GM12878 (cell line): ENCODE data around the gene PLB1. TPM values are rescaled to one million over a fixed set of nuclear protein-coding genes. Genes with fewer than 3 reads are reported as not detected.

Source experiments
- ATAC-seq: fragments of 200-7000 bp; cut with Tn5 transposase; 3 replicates; pipeline ENCODE4 v1.9.1; 2020; ENCODE audit warnings: mild to moderate bottlenecking, moderate library complexity
- BruUV-seq: library from RNA; stranded (reverse); fragments of 400-500 nt; replicated peaks from 2 replicates; lab custom pipeline; 2021; lab: Mats Ljungman, UMichigan
- CTCF ChIA-PET: fragments of 300-600 bp; sonication (Branson Sonifier 250); formaldehyde crosslinking; extraction: SDS; loops from one replicate; lab custom pipeline; 2021; ENCODE audit warnings: inconsistent platforms; lab: Yijun Ruan, JAX
- POLR2A ChIA-PET: fragments of 350-600 bp; formaldehyde crosslinking; extraction: SDS; loops from one replicate; lab custom pipeline; 2021; ENCODE audit warnings: inconsistent platforms; lab: Charles Lee
- RAD21 ChIA-PET: fragments of 300-600 bp; sonication (Branson Sonifier 250); formaldehyde crosslinking; loops from one replicate; lab custom pipeline; 2023; ENCODE audit warnings: antibody characterized with exemption; ENCODE audit not compliant: unreplicated experiment; lab: Charles Lee
- SMC1A ChIA-PET: fragments of 300-600 bp; sonication (Branson Sonifier 250); formaldehyde crosslinking; loops from one replicate; lab custom pipeline; 2023; ENCODE audit not compliant: unreplicated experiment, uncharacterized antibody; lab: Charles Lee
- DNase-seq: peaks from one replicate; pipeline ENCODE4 v3.0.0-alpha.2; 2011; ENCODE audit warnings: low read depth, low spot score
- FAIRE-seq: peaks from 3 replicates; lab custom pipeline; 2011; peaks lifted over from hg19 to GRCh38; lab: Jason Lieb, UNC
- H2AFZ ChIP-seq: 2 replicates; pipeline ENCODE4 v1.6.0; 2011; ENCODE audit warnings: low read depth, low read length, control low read depth; ENCODE audit not compliant: control insufficient read depth
- H3K27ac ChIP-seq: 2 replicates; pipeline ENCODE4 v1.5.1; 2011; ENCODE audit warnings: control low read depth; ENCODE audit not compliant: control insufficient read depth, insufficient read depth
- H3K27me3 ChIP-seq, 2 experiments: replicated peaks in 1 of 2; 2 replicates each; pipeline versions ENCODE4 v1.6.0 to v1.6.1; 2011; ENCODE audit warnings: low read length in 1 of 2; ENCODE audit not compliant: control insufficient read depth in 2 of 2, insufficient read depth in 2 of 2
- H3K36me3 ChIP-seq, 2 experiments: 2 replicates each; pipeline ENCODE4 v1.5.1; 2011; ENCODE audit warnings: low read length in 1 of 2; ENCODE audit not compliant: control insufficient read depth in 2 of 2, insufficient read depth in 2 of 2
- H3K4me1 ChIP-seq: 2 replicates; pipeline ENCODE4 v1.6.1; 2011; ENCODE audit warnings: mild to moderate bottlenecking, low read length, moderate library complexity, mixed read lengths; ENCODE audit not compliant: control insufficient read depth, insufficient read depth
- H3K4me2 ChIP-seq: 2 replicates; pipeline ENCODE4 v1.6.0; 2011; ENCODE audit warnings: control low read depth; ENCODE audit not compliant: control insufficient read depth, insufficient read depth
- H3K4me3 ChIP-seq: fragments of 200-600 bp; sonication (generic); 2 replicates; pipeline ENCODE4 v1.5.1; 2016
- H3K79me2 ChIP-seq: 2 replicates; pipeline ENCODE4 v1.6.0; 2011; ENCODE audit warnings: low read length; ENCODE audit not compliant: control insufficient read depth, insufficient read depth
- H3K9ac ChIP-seq: 2 replicates; pipeline ENCODE4 v1.8.0; 2011; ENCODE audit warnings: low read length, control low read depth, mixed read lengths; ENCODE audit not compliant: control insufficient read depth, insufficient read depth
- H3K9me3 ChIP-seq: replicated peaks from 3 replicates; pipeline ENCODE4 v1.5.1; 2011; ENCODE audit warnings: mild to moderate bottlenecking, low read length; ENCODE audit not compliant: control insufficient read depth, insufficient read depth
- H4K20me1 ChIP-seq: 2 replicates; pipeline ENCODE4 v1.6.0; 2011; ENCODE audit not compliant: control insufficient read depth, insufficient read depth
- CBX3 ChIP-seq: fragments of 200-600 bp; sonication (generic); IDR thresholded peaks from 2 replicates; pipeline ENCODE4 v1.6.1; 2016; ENCODE audit warnings: low read depth, borderline replicate concordance
- HCFC1 ChIP-seq: fragments of 150-350 bp; IDR thresholded peaks from 2 replicates; pipeline ENCODE4 v1.6.1; 2014; ENCODE audit warnings: low read length
- HDAC2 ChIP-seq: fragments of 200-600 bp; sonication (generic); IDR thresholded peaks from 2 replicates; pipeline ENCODE4 v1.6.1; 2017
- LARP7 ChIP-seq: fragments of 450-650 bp; IDR thresholded peaks from 2 replicates; pipeline ENCODE4 v1.6.1; 2017; ENCODE audit warnings: mild to moderate bottlenecking
- RB1 ChIP-seq: fragments of 450-650 bp; formaldehyde crosslinking; IDR thresholded peaks from 2 replicates; pipeline ENCODE4 v1.6.1; 2017; ENCODE audit warnings: mild to moderate bottlenecking, borderline replicate concordance
- in situ Hi-C: fragments of 300-500 bp; cut with MboI; formaldehyde crosslinking; loops from 9 replicates; pipeline ENCODE4 v1.14.3; 2018; ENCODE audit warnings: mixed read lengths
- intact Hi-C: fragments of 100-400 bp; cut with micrococcal nuclease; formaldehyde crosslinking; loops from one replicate; pipeline ENCODE4 v1.14.2; 2022; ENCODE audit not compliant: unreplicated experiment
- polyA plus RNA-seq, 11 experiments: library from polyadenylated mRNA; depleted of rRNA in 4 of 11; unstranded in 6 of 11; stranded (reverse) in 5 of 11; fragments of >200 nt; fragmentation: Nextera tagmentation in 4 of 11; fragmentation: Illumina TruSeq in 1 of 11; extraction: Ambion mirVana in 4 of 11; extraction: Trizol in 1 of 11; gene quantifications; 1 replicate in 1 of 11; 2 replicates in 10 of 11; pipeline versions ENCODE4 v1.2.1 to v1.2.3, GENCODE V29; 2011 to 2016; ENCODE audit warnings: inconsistent platforms in 2 of 11, missing spikeins in 2 of 11, low read depth in 1 of 11
- total RNA-seq, 4 experiments: library from RNA; depleted of rRNA in 3 of 4; stranded (reverse); fragments of >200 nt in 3 of 4; fragmentation: Illumina TruSeq in 1 of 4; extraction: Trizol in 1 of 4; gene quantifications; 2 replicates each; pipeline versions ENCODE4 v1.2.1 to v1.2.3, GENCODE V29; 2013 to 2021
- TF ChIP-seq, protein P1 (sequence below): IDR thresholded peaks from 2 replicates; pipeline ENCODE4 v1.6.1; 2011; ENCODE audit warnings: low read depth, low read length, improper control_type of control experiment, borderline replicate concordance
- TF ChIP-seq, protein P2 (sequence below): fragments of 450-650 bp; IDR thresholded peaks from 2 replicates; pipeline ENCODE4 v1.6.1; 2014; ENCODE audit warnings: mild to moderate bottlenecking

PLB1 gene
- total and polyA plus RNA-seq, 10 of the 15 experiments (the other 5 are each of a cell fraction or from before 2014, with no cell fraction given): 0.03 to 0.49 (median 0.28) TPM

DNA sequence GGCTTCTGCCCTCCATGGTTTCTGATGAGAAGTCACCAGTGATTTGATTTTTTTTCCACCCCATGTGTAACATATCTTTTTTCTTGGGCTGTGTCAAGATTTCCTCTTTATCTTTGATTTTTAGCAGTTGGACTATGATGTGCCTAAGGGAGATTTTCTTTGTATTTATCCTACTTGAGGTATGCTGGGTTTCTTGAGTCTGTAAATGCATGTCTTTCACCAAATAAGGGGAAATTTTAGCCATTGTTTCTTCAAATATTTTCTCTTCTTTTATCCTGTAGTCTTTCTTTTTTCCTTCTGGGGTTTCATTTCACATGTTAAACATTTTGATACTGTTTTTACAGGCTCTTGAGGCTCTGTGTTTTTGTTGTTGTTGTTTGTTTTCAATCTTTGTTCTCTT is 33.7 kb upstream of the PLB1 start:
- intact Hi-C loops (no loop called here), in situ Hi-C loops (no loop called here)
- no peak overlapping the region for H2AFZ ChIP-seq
- no peak overlapping the region for H3K9ac ChIP-seq
- SMC1A ChIA-PET: interaction anchor here (0.7 kb wide), 1 partner anchor 920 kb away, joined by 3 read pairs; no protein-coding TSS in a partner anchor
- H3K4me3 ChIP-seq: no peak overlapping the region
- RAD21 ChIA-PET: no interaction called here
- CTCF ChIA-PET: no interaction called here
- POLR2A ChIA-PET: no interaction called here
- no peaks in the 10 kb centered on the region for H3K9me3 ChIP-seq
- no peaks in the 10 kb centered on the region for H3K27me3 ChIP-seq
- no peaks in the 10 kb centered on the region for H3K36me3 ChIP-seq
- DNase-seq: no peak
- TF ChIP-seq HCFC1 (no peak), RB1 (no peak), HDAC2 (no peak), LARP7 (no peak), CBX3 (no peak)
- TF ChIP-seq, protein P1, sequence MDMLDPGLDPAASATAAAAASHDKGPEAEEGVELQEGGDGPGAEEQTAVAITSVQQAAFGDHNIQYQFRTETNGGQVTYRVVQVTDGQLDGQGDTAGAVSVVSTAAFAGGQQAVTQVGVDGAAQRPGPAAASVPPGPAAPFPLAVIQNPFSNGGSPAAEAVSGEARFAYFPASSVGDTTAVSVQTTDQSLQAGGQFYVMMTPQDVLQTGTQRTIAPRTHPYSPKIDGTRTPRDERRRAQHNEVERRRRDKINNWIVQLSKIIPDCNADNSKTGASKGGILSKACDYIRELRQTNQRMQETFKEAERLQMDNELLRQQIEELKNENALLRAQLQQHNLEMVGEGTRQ: no peak
- TF ChIP-seq, protein P2, sequence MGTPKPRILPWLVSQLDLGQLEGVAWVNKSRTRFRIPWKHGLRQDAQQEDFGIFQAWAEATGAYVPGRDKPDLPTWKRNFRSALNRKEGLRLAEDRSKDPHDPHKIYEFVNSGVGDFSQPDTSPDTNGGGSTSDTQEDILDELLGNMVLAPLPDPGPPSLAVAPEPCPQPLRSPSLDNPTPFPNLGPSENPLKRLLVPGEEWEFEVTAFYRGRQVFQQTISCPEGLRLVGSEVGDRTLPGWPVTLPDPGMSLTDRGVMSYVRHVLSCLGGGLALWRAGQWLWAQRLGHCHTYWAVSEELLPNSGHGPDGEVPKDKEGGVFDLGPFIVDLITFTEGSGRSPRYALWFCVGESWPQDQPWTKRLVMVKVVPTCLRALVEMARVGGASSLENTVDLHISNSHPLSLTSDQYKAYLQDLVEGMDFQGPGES: no peak
- no peaks in the 10 kb centered on the region for H3K4me1 ChIP-seq
- no peak overlapping the region for H3K4me2 ChIP-seq
- no peaks in the 10 kb centered on the region for H4K20me1 ChIP-seq
- no peak for ATAC-seq
- no peaks in the 10 kb centered on the region for H3K79me2 ChIP-seq
- H3K27ac ChIP-seq: no peak overlapping the region
- no TSS peak for BruUV-seq
- FAIRE-seq: no peak
